Esophagus squamous epithelium (tissue), 5 donors: ENCODE data around the gene FLT3. TPM values are rescaled to one million over a fixed set of nuclear protein-coding genes. Genes with fewer than 3 reads are reported as not detected.

Experiments used
- DNase-seq: peaks from one replicate; lab custom pipeline; 2025; lab: John Stamatoyannopoulos, UW
- H3K27ac ChIP-seq, 4 donors: fragments of 200-600 bp; sonication (generic); one replicate each; pipeline ENCODE4 v1.5.1; 2016 to 2019; ENCODE audit warnings: mild to moderate bottlenecking in 1 of 4
- H3K27me3 ChIP-seq, 4 donors: fragments of 200-600 bp; sonication (generic); 1 replicate in 3 of 4; 2 replicates in 1 of 4; pipeline versions ENCODE4 v1.5.1 to v1.6.0; 2017 to 2021; ENCODE audit warnings: antibody characterized with exemption in 1 of 4
- H3K36me3 ChIP-seq, 3 donors: fragments of 200-600 bp; sonication (generic); one replicate each; pipeline ENCODE4 v1.5.1; 2016 to 2019
- H3K4me1 ChIP-seq, 3 donors: fragments of 200-600 bp; sonication (generic); one replicate each; pipeline ENCODE4 v1.5.1; 2017 to 2019
- H3K4me3 ChIP-seq, 4 donors: fragments of 200-600 bp; sonication (generic); 1 replicate in 3 of 4; 2 replicates in 1 of 4; pipeline ENCODE4 v1.5.1; 2016 to 2019; ENCODE audit warnings: mild to moderate bottlenecking in 2 of 4, moderate library complexity in 1 of 4
- H3K9me3 ChIP-seq, 3 donors: fragments of 200-600 bp; sonication (generic); one replicate each; pipeline ENCODE4 v1.5.1; 2016 to 2019
- POLR2A ChIP-seq, 4 donors: fragments of 450-650 bp; IDR thresholded peaks; one replicate each; pipeline ENCODE4 v1.6.1; 2017; ENCODE audit warnings: antibody characterized with exemption in 4 of 4, mild to moderate bottlenecking in 4 of 4, moderate library complexity in 3 of 4
- WGBS, 2 donors: methylation state at CpG; one replicate each; pipeline ENCODE4 v1.1.5; 2018; 5-methylcytosine and 5-hydroxymethylcytosine counted together
- intact Hi-C: fragments of 100-400 bp; cut with DNase I; formaldehyde crosslinking; loops from one replicate; pipeline ENCODE4 v1.15.0; 2022
- total RNA-seq, 4 donors: library from RNA; depleted of rRNA; stranded (reverse); fragments of >200 nt; gene quantifications; one replicate each; pipeline ENCODE4 v1.1.0, GENCODE V29; 2016
- TF ChIP-seq, protein P1 (sequence below), 6 experiments: fragments of 450-650 bp in 4 of 6; fragments of 200-600 bp in 2 of 6; sonication (generic) in 2 of 6; IDR thresholded peaks; one replicate each; pipeline ENCODE4 v1.5.1; 2016 to 2019; ENCODE audit warnings: antibody characterized with exemption in 6 of 6, mild to moderate bottlenecking in 4 of 6, moderate library complexity in 4 of 6
- donor health status: DM: yes; HTN: yes; CAD: no.

The FLT3 gene
- total RNA-seq, 4 donors from 2014 or later = 0.09 to 1.5 (median 0.96) TPM

DNA sequence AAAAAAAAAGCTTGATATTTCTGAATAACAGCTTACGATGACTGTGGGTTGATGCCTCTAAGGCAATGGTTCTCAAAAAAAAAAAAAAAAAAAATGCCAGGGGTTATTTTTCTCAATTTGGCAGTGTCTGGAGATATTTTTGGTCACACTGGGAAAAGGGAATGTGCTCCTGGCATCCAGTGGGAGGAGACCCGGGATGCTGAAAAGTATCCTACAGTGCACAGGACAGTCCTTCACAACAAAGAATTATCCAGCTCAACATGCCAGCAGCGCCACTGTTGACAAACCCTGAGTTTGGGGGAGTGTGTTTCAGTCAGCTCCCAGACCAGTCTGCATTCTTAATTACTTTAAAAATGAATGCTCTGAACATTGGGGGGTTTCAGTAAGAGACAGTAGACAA is 54.5 kb downstream of the FLT3 start:
- Histone ChIP-seq H3K27me3 (peaks cover 0 to 29% (median 0%) of the 10 kb centered on the region in 4 donors), H3K4me1 (no peaks in the 10 kb centered on the region), H3K27ac (no peak overlapping the region), H3K9me3 (no peaks in the 10 kb centered on the region), H3K4me3 (no peak overlapping the region), H3K36me3 (no peaks in the 10 kb centered on the region)
- DNase-seq = no peak
- no peak for TF ChIP-seq POLR2A (IDR thresholded peaks at IDR 0.05)
- TF ChIP-seq, protein P1, sequence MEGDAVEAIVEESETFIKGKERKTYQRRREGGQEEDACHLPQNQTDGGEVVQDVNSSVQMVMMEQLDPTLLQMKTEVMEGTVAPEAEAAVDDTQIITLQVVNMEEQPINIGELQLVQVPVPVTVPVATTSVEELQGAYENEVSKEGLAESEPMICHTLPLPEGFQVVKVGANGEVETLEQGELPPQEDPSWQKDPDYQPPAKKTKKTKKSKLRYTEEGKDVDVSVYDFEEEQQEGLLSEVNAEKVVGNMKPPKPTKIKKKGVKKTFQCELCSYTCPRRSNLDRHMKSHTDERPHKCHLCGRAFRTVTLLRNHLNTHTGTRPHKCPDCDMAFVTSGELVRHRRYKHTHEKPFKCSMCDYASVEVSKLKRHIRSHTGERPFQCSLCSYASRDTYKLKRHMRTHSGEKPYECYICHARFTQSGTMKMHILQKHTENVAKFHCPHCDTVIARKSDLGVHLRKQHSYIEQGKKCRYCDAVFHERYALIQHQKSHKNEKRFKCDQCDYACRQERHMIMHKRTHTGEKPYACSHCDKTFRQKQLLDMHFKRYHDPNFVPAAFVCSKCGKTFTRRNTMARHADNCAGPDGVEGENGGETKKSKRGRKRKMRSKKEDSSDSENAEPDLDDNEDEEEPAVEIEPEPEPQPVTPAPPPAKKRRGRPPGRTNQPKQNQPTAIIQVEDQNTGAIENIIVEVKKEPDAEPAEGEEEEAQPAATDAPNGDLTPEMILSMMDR (IDR thresholded peaks at IDR 0.05) = no peak
- intact Hi-C loops = no loop called here
- WGBS, 2 donors = 60 to 67% methylated on average over 3 of the region's 3 CpGs

- no peak for TF ChIP-seq POLR2A (IDR thresholded peaks at IDR 0.05)
- TF ChIP-seq, protein P1 (IDR thresholded peaks at IDR 0.05) = no peak
- Histone ChIP-seq H3K4me1 (no peaks in the 10 kb centered on the region), H3K4me3 (no peak overlapping the region), H3K27me3 (peaks cover 0 to 26% (median 0%) of the 10 kb centered on the region in 4 donors), H3K36me3 (no peaks in the 10 kb centered on the region), H3K27ac (no peak overlapping the region), H3K9me3 (no peaks in the 10 kb centered on the region)
- DNase-seq = no peak
- intact Hi-C loops = no loop called here
- 73 to 84% methylated on average over 2 of the region's 2 CpGs for whole genome bisulfite sequencing, 2 donors
Observed at GRCh38 chr13:28044608-28045007, 55.8 kb downstream of the FLT3 start.

DNA sequence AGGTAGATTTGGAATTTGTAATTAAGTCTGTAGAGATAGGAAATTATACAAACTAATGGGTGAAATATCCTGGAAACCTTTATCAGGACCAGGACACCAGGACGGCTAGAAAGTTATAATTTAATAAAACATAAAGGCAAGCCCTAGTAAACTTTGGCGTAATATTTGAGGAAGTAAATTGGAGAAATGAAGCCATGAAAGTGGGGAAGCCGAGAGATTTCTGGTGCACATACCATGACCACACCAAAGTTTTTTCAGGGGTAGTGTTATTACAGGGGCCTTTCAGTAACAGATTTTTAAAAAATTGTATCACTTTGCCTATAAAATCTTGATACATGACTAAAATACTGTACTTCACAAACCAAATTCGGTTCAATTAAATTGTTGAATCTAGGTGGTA is 57.2 kb downstream of the FLT3 start:
- TF ChIP-seq, protein P1 (IDR thresholded peaks at IDR 0.05) = no peak
- TF ChIP-seq POLR2A (IDR thresholded peaks at IDR 0.05) = no peak
- H3K27ac ChIP-seq = no peak overlapping the region
- intact Hi-C loops = no loop called here
- no peaks in the 10 kb centered on the region for H3K4me1 ChIP-seq
- H3K36me3 ChIP-seq = no peaks in the 10 kb centered on the region
- no peaks in the 10 kb centered on the region for H3K9me3 ChIP-seq
- peaks cover 0 to 15% (median 0%) of the 10 kb centered on the region in 4 donors for H3K27me3 ChIP-seq
- WGBS, 2 donors = 77 to 79% methylated on average over 4 of the region's 4 CpGs
- DNase-seq = no peak
- H3K4me3 ChIP-seq = no peak overlapping the region

GRCh38 chr13:28041501-28041900 is 58.9 kb downstream of the FLT3 start:
- H3K9me3 ChIP-seq = no peaks in the 10 kb centered on the region
- DNase-seq = no peak
- H3K27ac ChIP-seq = no peak overlapping the region
- no peak overlapping the region for H3K4me3 ChIP-seq
- no peaks in the 10 kb centered on the region for H3K4me1 ChIP-seq
- intact Hi-C loops = no loop called here
- H3K27me3 ChIP-seq = peaks cover 0 to 18% (median 0%) of the 10 kb centered on the region in 4 donors
- no peaks in the 10 kb centered on the region for H3K36me3 ChIP-seq
- no peak for TF ChIP-seq POLR2A (IDR thresholded peaks at IDR 0.05)
- 70 to 82% methylated on average over 6 to 8 of the region's 8 CpGs for WGBS, 2 donors

- Histone ChIP-seq H3K9me3 (no peaks in the 10 kb centered on the region), H3K4me1 (no peaks in the 10 kb centered on the region), H3K27me3 (peaks cover 0 to 16% (median 0%) of the 10 kb centered on the region in 4 donors), H3K4me3 (no peak overlapping the region), H3K36me3 (no peaks in the 10 kb centered on the region), H3K27ac (no peak overlapping the region)
- DNase-seq = no peak
- TF ChIP-seq, protein P1 (IDR thresholded peaks at IDR 0.05) = no peak
- no peak for TF ChIP-seq POLR2A (IDR thresholded peaks at IDR 0.05)
- WGBS, 2 donors = 58 to 60% methylated on average over 4 of the region's 4 CpGs
- intact Hi-C loops = no loop called here
Observed at GRCh38 chr13:28041031-28041461, 59.3 kb downstream of the FLT3 start.

GRCh38 chr13:28037399-28037798 is 63.0 kb downstream of the FLT3 start:
- WGBS, 2 donors = 45 to 80% methylated on average over 1 to 2 of the region's 2 CpGs
- no peaks in the 10 kb centered on the region for H3K9me3 ChIP-seq
- TF ChIP-seq, protein P1 (IDR thresholded peaks at IDR 0.05) = no peak
- TF ChIP-seq POLR2A (IDR thresholded peaks at IDR 0.05) = no peak
- intact Hi-C loops = no loop called here
- H3K27ac ChIP-seq = no peak overlapping the region
- no peaks in the 10 kb centered on the region for H3K36me3 ChIP-seq
- no peak for DNase-seq
- no peaks in the 10 kb centered on the region for H3K4me1 ChIP-seq
- H3K27me3 ChIP-seq = peaks cover 0 to 12% (median 0%) of the 10 kb centered on the region in 4 donors
- no peak overlapping the region for H3K4me3 ChIP-seq
